ENCODE measurements around the gene ECHS1.

The ECHS1 gene

DNA sequence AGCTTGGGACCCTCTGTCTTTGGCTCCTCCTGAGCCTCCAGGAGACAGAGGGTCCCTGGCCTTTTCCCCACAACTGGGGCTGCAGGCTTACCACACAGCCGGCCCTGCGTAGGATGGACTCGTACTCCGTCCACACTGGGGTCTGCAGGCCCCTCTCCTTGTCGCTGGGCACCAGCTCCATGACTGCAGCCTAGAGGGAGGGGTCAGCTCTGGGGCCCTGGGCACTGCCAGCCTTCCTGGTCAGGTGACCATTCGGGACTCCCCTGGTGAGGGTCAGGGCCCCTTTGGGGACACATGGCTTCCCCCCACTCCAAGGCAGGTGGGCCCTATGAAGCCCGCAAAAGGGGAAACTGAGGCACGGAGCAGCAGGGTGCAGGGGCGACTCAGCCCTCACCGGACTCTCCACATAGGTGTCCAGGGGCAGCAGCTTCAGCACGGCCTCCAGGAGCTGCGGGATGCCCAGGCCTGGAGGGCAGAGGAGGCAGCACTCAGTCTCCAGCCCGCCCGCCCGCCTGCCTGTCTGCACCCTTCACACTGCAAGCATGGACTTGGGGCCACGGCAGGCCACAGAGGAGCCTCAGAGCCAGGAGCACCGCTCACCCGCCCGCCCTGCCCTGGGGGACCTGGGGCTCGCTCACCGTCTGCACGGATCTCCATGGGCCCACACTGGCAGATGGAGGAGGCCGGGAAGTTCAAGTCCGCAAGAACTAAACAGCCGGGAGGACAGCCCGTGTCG, 16.4 kb downstream of the ECHS1 start:
- DNase-seq: no peak

DNA sequence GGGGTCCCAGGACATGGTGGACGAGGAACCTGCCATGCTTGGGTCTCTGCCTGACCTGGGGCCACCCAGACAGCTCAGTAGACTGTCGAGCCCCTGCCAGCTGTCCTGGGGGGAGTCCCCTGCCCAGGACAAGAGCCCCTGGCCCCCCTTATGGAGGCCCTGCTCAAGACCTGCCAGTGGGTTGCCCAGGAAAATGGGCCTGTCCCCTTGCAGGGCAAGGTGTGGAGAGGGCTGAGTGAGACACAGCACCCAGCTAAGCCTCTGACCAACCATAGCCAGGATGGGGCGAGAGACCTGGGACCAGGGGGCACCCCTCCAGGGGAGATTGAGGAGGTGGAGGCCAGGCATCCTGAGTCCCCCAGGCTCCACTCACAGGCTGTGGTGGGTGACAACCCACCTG, 17.2 kb downstream of the ECHS1 start:
- no peak for DNase-seq

DNA sequence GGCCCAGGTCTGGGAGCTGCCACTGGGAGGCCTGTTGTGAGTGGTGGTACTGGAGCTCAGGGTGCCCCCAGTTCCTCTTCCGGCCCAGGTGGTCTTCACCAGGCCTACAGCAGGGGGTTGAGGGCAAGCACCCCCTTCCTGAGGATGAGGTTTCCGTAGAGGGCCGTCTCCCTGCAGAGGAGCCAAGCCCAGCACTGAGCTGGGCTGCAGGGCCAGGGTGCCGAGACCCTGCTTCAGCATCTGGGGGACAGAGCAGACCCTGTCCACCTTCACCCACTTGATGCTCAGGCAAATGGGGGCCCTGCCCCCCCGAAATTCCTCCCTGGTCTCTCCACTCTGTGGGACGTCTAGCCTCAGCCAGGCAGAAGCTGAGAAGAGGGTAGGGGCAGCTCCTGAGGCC, 17.9 kb downstream of the ECHS1 start:
- DNase-seq: no peak

- DNase-seq: no peak
These were observed 18.4 kb downstream of the ECHS1 start for GRCh38 chr10:133354672-133355240.

DNA sequence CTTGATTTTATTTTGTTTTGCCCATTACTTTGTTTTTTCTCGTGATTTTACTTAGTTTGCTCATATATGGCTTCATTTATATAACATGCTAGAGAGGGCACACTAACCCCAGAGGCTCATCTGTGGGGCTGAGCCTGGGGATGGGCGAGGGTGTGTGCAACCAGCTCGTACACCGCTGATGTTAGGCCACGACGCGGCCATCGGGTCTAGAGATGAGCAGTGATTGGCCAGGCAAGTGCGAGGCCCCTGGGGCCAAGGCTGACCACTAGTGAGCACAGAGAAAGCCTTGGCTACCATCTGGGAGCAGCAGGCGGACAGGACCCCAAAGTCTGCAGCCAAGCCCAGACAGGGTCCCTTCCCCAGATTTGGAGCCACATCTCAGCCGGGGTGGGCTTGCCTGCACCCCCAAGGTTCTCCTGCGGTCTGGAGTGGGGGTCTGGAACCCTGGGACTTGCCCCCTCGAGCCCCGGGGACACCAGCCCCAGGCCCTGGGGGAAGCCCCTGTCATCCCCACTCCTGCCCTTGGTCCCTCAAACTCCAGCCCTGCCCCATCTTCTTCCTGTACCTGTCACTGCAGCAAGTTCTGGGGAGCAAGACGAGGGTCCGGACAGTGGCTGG, 19.1 kb downstream of the ECHS1 start:
- DNase-seq: no peak

- DNase-seq: no peak
These were observed 19.8 kb downstream of the ECHS1 start for GRCh38 chr10:133353202-133353959.

DNA sequence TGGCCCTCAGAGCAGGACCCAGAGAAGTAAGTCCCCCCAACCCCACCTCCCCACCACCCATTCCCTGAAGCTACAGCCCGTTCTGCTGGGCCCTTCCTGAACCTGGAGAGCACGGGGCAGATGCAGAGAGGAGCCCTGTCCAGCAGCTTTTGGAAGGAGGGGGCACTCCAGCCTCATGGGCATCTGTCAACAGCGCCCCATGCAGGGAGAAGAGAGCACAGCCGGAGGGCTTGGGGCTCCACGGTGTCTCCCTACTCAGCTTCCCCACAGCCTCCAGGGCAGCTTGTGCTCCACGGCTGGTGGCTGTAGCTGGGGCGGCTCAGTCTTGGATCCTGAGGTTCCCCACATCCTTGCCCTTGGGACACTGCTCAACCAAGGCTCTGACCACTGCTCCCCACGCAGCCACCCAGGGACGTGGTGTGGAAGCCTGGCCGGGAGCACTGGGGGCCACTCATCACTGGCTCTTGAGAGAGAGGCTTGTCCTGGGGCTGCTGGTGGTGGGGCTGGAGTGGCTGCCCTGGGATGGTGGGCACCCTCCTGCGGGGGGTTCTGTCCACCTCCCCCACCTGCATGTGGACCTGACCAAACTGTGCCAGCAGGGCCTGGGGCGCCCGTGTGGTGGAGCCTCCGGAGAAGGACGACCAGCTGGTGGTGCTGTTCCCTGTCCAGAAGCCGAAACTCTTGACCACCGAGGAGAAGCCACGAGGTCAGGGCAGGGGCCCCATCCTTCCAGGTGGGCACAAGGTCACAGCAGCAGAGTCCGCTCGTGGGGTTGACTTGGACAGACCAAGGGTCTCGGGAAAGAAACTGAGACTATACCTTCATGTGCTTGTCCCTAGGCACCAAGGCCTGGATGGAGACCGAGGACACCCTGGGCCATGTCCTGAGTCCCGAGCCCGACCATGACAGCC, 21.5 kb downstream of the ECHS1 start:
- DNase-seq: no peak

GRCh38 chr10:133350950-133351329, 22.2 kb downstream of the ECHS1 start:
- no peak for DNase-seq

GRCh38 chr10:133350283-133350949, 22.7 kb downstream of the ECHS1 start:
- DNase-seq: no peak

DNA sequence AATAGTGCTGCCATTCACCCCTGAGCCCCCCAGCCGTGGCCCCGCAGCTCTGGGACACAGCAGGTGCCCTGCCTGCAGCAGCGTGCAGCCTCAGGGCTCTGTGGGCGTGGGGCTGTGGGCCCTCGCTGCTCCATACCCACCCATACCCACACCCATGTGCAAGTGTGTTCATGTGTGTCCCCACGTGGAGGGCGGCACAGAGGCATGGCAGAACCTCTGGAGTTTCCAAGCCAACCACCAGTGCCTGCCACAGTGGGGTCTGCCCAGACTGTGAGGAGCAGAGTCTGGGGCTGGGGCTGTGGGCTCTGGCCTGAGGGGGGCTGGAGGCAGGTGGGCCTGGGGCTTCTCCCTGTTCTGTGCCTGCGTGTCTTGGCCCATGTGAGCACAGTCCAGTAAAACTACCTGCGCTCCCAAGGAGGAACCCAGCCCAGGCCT, 23.6 kb downstream of the ECHS1 start:
- DNase-seq: no peak

GRCh38 chr10:133349160-133349568, 24.0 kb downstream of the ECHS1 start:
- no peak for DNase-seq

DNA sequence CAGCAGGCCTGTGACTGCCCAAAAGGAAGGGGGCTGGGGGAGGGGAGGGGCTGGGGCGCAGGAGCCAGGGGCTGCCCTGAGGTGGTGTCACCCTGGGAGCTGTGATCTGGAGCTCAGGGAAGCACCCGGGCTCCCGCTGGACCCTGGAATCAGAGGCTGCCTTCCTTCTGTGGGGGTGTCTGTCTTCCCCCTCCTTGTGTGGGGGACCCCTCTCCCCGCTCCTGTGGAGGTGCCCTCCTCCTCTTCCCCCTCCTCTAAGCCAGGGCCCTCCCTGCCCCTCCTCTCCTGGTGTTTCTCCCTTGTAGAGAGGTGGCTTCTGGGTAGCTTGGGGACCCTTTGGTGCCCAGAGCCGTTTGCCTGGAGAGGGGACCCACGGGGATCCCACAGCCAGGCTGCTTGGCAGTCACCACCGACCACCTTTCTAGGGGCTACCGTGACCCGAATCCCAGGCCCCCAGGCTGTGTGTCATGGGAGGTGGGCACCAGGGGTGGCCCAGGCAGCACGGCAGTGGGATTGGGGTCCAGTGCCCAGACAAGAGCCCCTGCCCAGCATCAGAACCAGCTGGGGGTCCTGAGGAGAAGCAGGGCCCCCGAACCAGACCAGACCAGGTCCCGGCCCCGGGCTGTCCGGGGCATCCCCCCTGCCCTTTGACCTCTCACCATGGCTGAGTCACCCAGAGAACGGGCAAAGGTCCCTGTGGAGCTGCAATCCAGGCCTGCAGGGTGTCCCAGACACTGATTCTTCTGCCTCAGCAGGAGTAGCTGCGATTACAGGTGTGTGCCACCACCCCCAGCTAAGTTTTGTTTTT, 25.2 kb downstream of the ECHS1 start:
- no peak for DNase-seq

DNA sequence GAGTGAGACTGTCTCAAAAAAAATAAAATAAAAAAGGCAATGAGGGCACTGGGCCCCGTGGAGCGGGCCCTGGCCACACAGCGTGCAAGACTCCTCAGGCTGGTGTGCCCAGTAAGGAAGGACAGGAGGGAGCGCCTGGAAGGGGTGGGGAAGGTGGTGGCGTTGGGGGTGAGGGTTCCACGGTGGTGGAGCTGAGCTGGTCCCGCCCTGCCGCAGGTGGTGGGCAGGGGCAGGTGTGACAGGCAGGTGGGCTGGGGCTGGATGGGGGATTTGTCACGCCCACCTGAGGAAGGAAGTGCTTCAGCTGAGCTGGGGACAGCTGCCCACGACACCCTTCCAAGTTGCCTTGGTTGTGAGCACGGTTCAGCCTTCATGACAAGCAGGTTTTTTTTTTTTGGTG, 26.7 kb downstream of the ECHS1 start:
- no peak for DNase-seq

GRCh38 chr10:133344236-133344635, 28.9 kb downstream of the ECHS1 start:
- DNase-seq: no peak

- no peak for DNase-seq
These were observed 29.6 kb downstream of the ECHS1 start for GRCh38 chr10:133343558-133343957.

DNA sequence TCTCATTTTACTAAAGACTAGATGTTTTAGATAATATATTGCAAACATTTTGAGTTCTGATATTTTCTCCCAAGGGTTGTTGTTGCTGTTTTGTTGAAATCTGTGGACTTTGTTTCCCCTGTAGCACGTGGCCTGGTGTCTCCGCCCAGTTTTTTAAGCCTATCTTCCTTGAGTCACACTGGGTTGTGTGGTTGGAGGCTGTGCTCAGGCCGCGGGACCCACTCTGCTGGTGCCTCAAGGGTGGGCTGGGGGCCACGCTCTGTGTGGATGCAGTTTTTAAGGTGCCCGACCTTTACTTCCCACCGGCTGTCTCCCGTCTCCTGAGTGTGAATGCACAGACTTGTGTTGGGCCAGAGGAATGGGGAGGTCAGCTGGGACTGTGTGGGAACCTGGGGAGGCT, 30.2 kb downstream of the ECHS1 start:
- DNase-seq: no peak

- DNase-seq: no peak
These were observed 31.2 kb downstream of the ECHS1 start for GRCh38 chr10:133341983-133342382.

DNA sequence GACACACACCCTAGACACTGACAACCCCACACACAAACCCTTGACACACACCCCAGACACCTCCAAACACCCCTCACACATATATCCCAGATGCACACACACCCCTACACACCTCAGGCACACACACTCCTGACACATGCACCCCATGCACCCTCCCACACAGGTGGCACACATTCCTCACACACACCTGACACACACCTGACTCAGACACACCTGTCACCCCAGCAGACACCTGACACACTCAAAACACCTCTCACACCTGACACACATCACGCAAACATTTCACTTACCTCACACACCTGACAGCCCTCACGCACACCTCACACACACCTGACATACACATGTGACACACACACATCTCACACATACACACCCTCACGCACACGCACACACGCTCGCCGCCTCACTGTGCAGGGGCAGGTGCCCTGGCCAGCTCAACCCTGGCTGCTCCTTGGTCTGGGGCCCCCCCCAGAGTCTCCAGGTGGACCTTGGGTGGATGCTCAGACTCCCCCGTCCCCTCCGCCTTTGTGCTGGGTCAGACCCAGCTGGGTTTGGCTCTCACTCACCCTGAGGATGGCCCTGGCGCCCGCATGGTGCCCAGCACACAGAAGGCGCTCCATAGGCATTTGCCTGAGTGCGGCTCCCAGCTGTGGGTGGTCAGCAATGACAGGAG, 33.3 kb downstream of the ECHS1 start:
- no peak for DNase-seq

DNA sequence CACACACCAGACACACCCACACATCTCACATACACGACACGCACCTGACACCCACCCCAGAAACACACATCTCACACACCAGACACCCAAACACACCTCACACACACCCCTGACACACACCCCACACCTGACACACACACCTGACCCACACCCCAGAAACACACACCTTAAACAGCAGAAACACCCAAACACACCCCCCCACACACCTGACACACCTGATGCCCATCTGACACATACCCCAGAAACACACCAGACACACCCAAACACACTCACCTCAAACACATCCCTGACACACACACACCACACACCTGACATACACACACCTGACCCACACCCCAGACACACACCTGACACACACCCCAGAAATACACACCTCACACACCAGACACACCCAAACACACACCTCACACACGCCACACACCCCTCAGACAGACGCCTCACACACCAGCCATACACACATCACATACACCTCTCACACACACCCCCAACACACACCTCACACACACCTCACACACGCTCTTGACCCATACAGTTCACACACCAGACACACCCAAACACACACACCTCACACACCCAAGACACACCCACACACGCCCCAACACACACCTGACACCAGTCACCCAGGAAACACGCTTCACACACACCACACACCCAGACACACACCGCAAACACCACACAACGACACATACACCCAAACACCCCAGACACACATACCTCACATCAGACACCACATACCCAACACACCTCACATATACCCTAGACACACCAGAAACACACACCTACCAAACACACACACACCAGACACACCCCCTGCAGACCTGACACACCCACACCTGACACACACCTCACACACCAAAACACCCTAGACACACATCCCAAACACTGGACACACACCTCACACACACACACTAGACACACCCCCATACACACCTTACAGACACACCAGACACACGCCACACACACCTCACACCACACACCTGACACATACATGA, 34.8 kb downstream of the ECHS1 start:
- no peak for DNase-seq

All from NCI-H774 (cell line).